Eye (tissue), 1 donor: Measurements from ENCODE around the gene NTM.
A peak's percentile ranks its signal among the peaks of the same experiment; 100 is the strongest.

ENCODE experiments used
- DNase-seq: peaks from one replicate; pipeline ENCODE4 v3.0.0-alpha.2; 2015

NTM gene

GRCh38 chr11:131932584-131933325 is 562.3 kb downstream of the NTM start:
- DNase-seq: no peak

- DNase-seq: no peak
Observed at GRCh38 chr11:131934006-131934405, 563.6 kb downstream of the NTM start.

- DNase-seq: no peak
Observed at GRCh38 chr11:131938351-131938751, 567.9 kb downstream of the NTM start.

- no peak for DNase-seq
Observed at GRCh38 chr11:131940126-131940525, 569.7 kb downstream of the NTM start.

GRCh38 chr11:131942878-131943277 is 572.5 kb downstream of the NTM start:
- DNase-seq: no peak

- no peak for DNase-seq
Observed at GRCh38 chr11:131943295-131943694, 572.9 kb downstream of the NTM start.

- DNase-seq: peak; percentile 54
Observed at GRCh38 chr11:131944736-131945135, 574.3 kb downstream of the NTM start.

- no peak for DNase-seq
Observed at GRCh38 chr11:131945706-131946105, 575.3 kb downstream of the NTM start.

- DNase-seq: no peak
Observed at GRCh38 chr11:131947511-131947910, 577.1 kb downstream of the NTM start.

GRCh38 chr11:131951121-131951520 is 580.7 kb downstream of the NTM start:
- DNase-seq: no peak

- DNase-seq: no peak
Observed at GRCh38 chr11:131954146-131954545, 583.7 kb downstream of the NTM start.

GRCh38 chr11:131955904-131956303 is 585.5 kb downstream of the NTM start:
- no peak for DNase-seq

- no peak for DNase-seq
Observed at GRCh38 chr11:131957201-131957600, 586.8 kb downstream of the NTM start.

GRCh38 chr11:131957875-131958274 is 587.5 kb downstream of the NTM start:
- peak; percentile 62 for DNase-seq

GRCh38 chr11:131962818-131963217 is 592.4 kb downstream of the NTM start:
- no peak for DNase-seq

GRCh38 chr11:131964698-131965483 is 594.5 kb downstream of the NTM start:
- DNase-seq: peak; percentile 66

GRCh38 chr11:131965504-131965903 is 595.1 kb downstream of the NTM start:
- DNase-seq: peak; percentile 46

- DNase-seq: no peak
Observed at GRCh38 chr11:131966667-131967066, 596.3 kb downstream of the NTM start.

GRCh38 chr11:131969261-131969660 is 598.8 kb downstream of the NTM start:
- DNase-seq: no peak

GRCh38 chr11:131973061-131973460 is 602.6 kb downstream of the NTM start:
- peak; percentile 75 for DNase-seq

- no peak for DNase-seq
Observed at GRCh38 chr11:131975619-131976018, 605.2 kb downstream of the NTM start.

GRCh38 chr11:131976021-131976420 is 605.6 kb downstream of the NTM start:
- no peak for DNase-seq

- DNase-seq: no peak
Observed at GRCh38 chr11:131977231-131977630, 606.8 kb downstream of the NTM start.

GRCh38 chr11:131977854-131978253 is 607.4 kb downstream of the NTM start:
- no peak for DNase-seq
